Measurements from ENCODE around the gene SFT2D1.

Gene SFT2D1

DNA sequence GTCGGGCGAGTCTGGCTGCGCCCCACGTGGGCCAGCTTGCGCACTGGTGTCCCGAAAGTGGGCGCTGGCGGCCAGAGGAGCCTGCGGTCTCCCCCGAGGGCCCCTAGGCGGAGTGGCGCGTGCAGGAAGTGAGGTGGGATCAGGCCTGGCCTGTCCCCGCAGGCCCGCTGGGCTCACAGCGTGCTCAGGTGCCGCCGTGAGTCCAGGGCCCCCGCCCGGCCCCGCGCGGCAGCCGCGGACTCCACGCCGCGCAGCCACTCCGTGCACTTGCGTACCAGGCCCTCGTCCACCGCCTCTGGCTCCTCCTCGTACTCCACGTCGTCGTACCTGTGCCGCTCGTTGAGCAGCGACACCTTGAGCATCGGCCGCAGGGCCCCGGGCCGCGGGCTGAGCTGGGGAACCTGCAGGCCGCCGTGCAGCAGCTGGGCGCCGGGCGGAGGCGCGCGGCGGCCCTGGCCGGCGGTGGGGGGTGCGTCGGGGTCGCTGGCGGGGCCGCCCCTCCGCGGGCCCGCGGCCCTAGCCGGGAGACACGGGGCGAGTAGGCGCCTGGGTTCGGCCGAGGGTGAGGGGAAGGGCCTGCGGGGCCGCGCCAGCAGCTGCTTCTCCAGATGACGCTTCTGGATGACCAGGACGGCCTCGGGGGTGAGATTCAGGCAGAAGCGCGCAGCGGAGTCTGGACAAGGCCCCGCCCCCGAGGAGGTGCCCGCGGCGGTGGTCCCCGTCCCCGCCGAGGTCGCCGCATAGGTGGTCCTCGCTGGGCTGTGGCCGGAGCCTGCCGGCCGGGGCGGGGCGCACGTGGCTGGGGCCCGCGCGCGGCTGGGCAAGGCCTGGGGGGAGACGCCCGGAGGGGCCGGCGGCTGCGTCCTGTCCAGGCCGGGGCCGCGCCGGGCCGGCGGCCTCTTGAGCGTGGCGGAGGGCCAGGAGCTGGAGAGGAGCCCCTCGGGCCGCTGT lies 35.0 kb downstream of the SFT2D1 start:
- no peak for DNase-seq (ENCODE audit: low read depth)

DNA sequence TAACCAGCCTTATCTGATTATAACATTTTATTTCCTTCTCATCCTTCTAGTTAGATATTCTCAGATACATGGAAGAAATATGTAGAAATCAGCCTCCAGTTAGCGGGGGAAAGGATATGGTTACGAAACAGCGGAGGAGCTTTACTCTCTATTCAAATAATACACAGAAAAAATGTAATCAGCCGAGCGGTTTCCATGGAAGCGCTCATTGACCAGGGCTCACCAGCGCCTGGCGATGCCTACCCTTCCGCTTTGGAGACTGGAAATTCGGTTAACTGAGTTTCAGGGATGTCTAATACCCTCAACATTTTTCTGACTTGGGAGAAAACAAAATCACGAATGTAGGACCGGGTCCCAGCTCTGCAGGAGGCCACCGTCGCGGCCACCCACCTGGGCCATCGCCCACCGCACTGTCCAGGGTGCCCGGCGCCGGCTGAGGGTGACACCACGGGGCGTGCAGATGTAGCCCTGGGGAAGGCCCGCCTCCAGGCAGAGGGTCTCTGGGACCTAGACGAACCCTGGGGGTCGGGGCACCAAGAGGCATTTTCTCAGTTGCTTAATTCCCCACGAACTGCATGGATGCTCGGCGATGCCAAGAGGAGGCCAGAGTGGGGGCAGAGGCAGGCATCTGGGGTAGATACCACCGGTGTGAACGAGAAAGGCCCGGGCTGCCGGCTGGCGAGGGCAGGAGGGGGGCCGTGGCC lies 35.8 kb downstream of the SFT2D1 start:
- no peak for DNase-seq (ENCODE audit: low read depth)

DNA sequence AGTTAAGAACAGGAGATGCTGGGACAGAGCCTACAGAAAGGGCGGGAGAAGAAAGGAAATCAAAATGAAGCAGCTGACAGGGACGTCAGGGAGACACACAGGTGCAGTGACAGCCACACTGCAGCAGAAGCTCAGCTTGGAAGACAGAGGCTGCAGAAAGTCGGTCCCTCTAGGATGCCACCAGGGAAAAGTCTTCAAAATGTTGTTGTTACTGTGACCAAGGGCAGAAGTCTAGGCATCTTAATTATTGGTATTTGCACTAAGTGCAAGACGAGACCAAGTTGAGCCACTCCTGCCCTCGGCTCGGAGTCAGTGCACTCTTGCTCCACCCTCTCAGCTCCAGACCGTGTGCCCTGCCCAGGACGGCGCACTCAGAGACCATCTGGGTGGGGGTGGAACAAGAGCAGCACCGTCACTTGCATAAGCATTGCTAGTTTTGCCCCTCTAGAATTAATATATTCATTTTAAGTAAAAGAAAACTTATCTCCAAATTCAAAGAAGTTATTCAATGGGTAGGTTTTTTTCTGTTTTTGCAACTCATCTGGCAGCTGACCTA lies 36.7 kb downstream of the SFT2D1 start:
- no peak for DNase-seq (ENCODE audit: low read depth)

DNA sequence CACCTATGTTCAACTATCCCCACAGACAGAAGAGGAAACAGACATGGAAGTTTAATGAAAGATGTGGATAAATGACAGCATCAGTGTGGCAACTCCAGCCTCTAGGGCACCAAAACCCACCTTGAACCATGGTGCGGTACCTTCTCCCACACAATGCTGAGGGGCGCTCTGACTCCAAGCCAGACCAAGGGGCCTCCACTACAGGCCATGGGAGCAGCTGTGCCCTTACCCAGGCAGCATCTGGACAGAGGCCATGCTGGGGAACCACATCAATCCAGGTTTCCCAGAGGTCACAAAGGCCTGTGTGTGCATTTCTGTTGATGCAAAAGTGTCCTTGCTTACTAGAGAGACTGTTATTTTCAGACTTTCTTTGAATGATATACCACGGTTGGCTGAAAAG lies 38.2 kb downstream of the SFT2D1 start:
- no peak for DNase-seq (ENCODE audit: low read depth)

DNA sequence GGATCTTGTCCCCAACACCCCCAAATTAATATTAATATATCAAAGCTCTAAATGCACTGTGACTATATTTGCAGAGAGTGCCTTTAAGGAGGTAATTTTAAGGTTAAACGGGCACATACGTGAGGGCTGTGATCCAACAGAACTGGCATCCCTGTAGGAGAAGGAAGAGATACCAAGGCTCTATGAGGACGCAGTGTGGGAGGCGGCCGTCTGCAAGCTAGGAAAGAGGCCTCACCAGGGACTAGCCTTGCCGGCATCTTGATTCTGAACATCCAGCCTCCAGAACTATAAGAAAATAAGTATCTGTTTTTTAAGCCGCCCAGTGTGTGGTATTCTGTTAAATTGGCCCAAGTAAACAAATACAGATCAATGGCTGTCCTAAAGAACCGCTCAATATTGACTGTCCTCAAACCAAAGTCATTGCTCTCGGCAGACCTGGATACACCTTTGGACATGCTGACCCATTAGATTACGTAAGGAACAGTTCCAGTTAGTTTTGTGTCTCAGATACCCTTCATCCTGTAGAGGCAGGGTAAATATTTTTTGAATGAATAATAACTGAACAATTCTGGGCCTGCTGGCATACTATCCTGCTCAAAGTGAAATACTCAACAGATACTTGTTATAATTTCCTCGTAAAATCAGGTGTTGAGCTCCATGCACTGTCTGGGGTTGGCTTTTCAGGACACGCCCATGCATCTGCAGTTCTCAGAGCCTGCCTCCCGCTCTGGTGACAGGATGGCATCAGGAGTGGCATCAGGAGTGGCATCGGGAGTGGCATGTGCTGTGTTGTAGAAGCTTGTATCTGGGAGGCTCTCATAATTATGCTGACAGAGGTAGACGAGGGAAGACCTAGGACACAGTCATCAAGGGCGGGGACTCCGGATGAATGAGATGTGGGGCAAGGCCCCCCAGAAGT lies 40.5 kb downstream of the SFT2D1 start:
- DNase-seq (ENCODE audit: low read depth): no peak

DNA sequence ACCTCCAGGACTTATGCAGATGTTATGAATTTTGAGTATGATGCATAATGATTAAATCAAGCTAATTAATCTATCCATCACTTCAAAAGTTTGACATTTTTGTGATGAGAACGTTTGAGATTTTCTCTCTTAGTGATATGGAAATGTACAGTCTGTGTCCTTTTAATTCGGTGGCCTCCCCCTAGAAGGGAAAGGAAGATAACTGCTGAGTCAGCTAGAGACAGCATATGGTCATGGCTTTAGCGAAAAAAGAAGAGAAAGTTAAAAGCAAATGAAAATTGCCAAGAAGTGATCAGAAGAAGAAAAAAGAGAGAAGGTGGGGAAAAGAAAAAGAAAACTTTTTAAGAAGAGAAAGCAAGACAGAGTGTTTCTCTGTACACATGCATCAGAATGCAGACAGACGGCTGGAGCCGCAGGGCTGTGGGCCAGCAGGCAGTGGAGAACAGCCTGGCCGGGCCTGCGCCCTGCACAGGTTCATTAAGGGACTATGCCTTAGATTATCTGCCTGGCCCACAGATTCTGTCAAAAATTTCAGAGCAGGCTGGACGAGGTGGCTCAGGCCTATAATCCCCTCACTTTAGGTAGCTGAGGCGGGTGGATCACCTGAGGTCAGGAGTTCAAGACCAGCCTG lies 41.9 kb downstream of the SFT2D1 start:
- DNase-seq (ENCODE audit: low read depth): no peak

DNA sequence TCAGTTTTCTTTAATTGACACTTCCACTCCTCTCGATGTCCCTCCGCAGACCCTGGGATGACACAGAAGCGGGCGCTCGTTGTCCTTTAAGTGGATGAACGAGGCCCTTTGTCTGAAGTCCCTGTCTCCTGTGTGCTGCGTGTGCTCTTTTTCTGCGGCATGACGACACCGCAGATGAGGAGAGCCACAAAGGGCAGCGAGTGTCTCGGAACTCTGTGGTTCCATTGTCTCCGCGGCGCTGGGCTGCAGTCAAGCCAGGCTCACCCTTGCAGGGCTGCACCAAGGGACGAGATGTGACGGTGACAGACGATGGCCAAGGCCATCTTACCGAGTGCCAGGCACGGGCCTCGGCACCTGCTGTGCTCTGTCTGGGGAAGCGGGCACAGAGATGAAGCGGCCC lies 44.7 kb downstream of the SFT2D1 start:
- no peak for DNase-seq (ENCODE audit: low read depth)

DNA sequence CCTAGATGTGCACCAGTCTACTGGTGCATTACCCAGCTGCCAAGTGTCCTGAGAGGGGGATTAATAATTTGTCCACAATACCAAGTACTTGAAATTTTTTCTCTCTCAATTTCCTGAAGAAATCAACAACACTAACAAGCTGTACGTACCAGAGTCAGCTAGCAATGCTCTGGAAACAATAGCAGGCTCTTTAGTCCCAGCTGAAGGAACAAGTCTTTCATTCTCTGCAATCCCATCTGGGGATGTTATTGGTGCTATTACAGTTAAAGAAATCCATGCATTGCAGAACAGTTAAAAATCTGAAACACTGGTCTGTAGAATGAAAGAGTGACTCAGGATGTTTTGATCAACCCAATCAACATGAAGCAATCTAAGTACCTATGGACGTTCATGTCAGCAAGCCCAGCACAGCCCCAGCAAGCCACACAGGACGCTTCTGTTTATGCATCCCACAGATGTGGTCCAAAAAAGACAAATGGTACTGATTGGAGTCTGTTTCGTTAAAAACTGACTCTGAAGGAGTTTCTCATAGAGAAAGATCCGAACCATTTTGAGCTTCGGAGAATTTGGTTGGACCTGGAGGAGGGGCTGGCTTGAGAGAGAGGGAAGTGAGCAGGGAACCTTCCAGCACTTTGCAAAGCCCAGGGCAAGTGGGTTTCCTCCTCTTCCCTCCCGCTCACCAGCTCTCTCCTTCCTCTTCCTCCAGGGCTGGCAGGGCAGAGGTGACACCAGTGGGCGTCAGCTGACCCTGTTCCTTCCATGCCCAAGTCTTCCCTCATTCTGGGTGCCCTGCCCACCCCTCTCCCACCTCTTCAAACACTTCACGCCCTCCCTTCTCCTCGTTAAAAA lies 46.1 kb downstream of the SFT2D1 start:
- DNase-seq (ENCODE audit: low read depth): no peak

DNA sequence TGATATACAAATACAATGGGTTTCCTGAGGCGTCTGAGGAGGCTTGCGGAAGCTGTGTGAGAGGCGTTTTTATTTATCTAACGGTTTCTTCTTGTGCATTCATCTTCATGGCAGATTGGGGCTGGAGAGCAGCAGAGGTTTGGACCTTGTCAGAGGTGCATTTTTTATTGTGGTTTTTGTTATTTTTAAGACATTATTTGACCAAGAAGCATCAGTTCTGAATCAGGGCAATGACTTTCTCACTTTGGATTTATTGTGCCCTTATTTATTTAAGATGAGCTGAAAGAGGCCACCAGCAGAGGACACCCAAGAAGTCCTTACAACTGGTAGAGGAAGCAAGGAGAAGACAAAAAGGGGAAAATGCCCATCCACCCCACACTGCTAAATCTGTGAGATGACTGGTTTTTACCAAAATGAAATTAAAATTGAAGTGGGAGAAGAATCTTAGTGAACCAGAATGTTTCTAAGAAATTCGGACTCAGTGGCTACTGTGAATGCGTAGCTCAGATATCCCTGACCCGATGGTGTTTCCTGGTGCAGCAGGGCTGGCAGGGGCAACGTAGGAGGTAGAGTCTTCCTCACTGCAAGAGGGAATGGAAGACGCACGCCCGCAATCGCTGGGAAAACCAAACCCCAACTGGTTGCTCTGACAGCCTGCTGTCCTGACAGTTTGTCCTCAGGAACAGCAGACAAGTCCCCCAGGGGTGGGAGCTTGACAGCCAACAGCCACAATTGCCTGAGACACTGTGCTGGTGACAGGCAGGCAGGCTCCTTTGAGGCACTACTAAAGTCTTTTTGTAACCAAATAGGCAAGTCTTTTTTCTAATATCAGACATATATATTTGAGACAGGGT lies 48.4 kb downstream of the SFT2D1 start:
- DNase-seq (ENCODE audit: low read depth): no peak

DNA sequence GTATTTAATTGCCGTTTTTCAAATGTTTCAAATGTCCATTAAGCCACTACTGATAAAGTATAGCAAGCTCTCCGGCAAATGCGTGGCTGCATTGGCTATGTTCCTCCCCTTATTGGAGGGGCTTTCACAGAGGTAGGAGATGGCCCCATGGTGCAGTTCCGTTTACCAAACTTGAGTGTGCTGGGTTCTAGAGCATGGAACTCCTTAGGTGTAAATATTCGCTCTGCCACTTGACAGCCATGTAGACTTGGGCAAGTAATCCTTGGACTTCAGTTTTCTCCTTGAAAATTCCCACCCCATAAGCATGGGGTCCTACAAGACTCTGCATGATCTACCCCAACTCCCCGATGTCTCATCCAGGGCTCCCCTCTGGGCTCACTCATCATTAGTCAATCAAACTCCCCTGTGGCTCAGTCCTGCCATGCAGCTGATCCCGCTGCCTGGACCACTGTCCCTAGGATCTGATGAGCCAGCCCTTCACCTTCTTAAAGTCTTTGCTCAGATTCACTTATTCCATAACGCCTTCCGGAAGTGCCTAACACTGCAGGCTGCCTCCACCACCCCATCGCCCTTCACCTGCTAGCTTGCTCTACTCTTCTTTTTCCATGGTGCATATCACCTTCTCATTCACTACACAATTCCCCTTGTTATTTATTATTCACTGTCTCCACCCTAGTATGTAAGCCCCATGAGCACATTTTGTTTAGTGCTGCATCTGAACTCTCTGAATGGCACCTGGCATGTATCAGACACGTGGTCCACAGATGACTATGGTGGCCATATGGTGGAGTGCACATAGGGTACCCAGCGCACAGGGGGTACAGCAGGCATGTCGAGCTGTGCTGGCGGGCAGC lies 52.9 kb downstream of the SFT2D1 start:
- DNase-seq (ENCODE audit: low read depth): no peak

DNA sequence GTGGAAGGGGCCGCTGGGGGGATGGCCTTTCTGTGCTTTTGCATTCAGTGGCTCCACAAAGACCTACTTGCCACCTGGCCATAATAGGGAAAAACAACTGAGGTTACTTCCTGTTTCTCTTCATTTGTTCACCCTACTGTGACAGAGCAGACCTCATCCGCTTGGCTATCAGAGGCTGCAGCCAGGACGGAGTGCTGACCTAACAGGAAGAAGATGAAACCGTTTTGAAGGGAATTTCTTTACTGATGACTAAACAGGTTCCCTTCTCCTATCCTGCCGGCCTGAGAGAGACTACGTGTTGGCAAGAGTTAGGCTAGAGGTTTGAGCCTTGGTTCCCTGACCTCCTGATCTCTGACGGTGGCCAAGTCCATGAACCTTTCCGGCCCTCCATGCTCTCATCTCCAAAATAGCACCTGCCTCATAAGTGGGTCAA lies 55.5 kb downstream of the SFT2D1 start:
- DNase-seq (ENCODE audit: low read depth): no peak

DNA sequence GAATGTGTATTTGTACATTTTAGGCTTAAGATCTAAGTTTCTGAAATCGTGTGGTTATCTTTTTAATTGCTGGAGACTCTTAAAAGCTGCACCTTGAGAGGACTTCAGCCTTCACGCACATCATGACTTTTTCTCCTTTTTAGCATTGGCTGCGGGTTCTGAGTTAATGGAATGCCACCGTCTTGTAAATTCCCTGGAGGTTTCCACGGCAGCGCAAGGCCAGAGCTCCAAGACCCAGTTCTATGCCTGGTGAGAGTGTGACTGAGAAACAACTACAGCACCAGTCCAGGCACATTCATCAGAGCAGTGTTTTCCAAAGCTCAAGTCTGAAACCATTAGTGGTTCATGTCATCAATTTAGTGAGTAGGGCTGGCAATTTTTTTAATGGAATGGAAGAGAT lies 57.1 kb downstream of the SFT2D1 start:
- DNase-seq (ENCODE audit: low read depth): no peak

DNA sequence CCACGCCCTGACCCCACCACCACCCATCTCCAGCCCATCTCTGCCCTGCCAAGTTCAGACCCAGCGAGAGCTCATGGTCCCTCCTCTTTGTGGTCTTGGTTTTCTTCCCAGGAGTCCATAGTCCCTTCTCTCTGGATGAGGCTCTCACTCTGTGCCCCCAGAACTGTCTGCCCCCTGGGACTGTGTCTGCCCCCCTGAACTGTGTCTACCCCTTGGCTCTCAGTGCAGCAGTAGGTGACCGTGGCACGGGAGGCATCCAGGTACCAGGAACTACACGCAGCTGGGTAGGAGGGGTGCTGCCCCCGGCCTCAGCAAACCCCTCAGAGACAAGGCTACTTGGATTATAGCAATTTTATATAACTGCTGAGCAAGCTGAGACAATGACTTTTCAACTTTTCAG lies 57.7 kb downstream of the SFT2D1 start:
- DNase-seq (ENCODE audit: low read depth): no peak

DNA sequence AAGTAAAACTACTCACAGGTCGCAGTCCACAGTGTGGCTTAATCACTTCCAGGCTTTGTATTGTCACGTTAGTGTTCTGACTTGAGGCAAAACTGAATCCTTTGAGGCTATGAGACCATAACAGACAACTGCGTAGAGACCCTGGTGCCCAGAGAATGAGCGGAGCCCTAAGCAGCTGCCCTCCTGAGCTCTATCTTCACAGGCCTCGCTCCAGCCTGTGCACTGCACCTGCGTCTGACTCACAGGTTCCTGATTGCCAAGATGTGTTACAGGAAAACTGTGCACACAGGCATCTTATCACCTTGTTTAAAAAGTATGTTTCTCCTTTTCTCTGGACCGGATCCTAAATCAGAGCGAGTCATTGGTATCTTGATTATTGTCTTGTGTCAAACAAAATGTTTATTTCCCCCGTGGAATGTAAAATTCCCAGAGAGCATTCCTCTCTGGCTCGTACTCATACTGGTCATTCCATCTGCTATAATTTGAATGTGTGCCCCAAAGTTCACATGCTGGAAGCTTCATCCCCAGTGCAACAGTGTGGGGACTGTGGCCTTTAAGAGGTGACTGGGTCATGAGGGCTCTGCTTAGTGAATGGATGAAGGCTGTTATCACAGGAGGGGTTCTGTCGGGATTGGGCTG lies 59.8 kb downstream of the SFT2D1 start:
- no peak for DNase-seq (ENCODE audit: low read depth)

DNA sequence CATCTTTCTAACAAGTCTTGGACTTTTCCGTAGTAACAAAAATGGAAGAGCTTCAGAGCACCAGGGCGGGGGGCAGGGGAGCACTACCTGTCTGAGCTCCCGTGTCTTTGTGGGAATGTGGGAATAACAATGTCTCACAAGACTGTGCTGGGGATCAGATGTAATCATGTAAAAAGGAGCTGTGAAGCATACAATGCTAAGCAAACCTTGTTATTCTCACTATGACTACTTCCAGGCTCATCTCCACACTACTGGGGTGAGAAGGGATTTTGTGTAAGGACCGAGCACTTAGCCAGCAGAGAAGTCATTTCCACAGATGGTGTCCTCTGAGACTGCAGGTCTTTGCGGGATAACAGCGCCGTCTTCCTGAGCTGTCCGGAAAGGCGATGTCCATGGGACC lies 61.2 kb downstream of the SFT2D1 start:
- no peak for DNase-seq (ENCODE audit: low read depth)

DNA sequence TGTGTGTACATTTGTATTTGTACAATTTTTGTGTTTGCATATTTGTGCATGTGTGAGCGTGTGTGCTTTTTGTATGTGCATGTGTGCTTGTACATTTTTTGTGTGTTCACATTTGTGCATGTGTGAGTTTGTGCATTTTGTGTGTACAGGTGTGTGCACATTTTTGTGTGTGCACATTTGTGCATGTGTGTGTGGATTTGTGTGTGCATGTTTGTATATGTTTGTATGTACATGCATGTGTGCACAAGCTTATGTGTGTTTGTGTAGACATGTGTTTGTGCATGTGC lies 63.0 kb downstream of the SFT2D1 start:
- DNase-seq (ENCODE audit: low read depth): no peak

DNA sequence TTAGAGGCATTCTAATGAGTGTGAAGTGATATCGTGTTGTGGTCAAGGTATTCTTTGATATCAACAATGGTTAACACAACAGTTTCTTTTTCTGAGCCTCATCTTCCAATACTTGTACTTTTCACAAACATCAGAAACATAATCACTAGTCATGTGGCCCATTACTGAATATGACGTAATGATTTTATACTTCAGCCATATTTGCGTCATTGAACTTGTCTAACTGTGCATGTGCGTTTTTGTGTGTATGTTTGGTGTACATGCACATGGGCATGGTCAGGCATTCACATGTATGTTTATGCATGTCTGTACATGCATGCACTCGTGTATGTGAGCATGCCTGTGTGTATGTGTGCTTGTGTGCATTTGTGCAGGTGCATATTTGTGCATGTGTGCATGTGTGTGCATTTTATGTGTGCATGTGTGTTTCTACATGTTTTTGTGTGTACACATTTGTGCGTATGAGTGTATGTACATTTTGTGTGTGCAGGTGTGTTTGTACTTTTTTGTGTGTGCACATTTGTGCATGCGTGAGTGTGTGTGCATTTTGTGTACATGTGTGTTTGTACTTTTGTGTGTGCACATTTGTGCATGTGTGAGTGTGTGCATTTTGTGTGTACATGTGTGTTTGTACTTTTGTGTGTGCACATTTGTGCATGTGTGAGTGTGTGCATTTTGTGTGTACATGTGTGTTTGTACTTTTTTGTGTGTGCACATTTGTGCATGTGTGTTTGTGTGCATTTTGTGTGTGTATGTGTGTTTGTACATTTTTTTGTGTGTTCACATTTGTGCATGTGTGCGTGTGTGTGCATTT lies 63.6 kb downstream of the SFT2D1 start:
- DNase-seq (ENCODE audit: low read depth): no peak

Data from stimulated activated CD8-positive, alpha-beta memory T cell treated with anti-CD3 and anti-CD28 coated beads, Interleukin-12 subunit alpha, Interleukin-12 subunit beta, amount 100 ng/mL, for 4 hours (primary cell).